H1 (cell line): ENCODE results near the gene PDE3A. TPM values are rescaled to one million over a fixed set of nuclear protein-coding genes. Genes with fewer than 3 reads are reported as not detected.

ENCODE experiments used
- GABPA ChIP-seq: IDR thresholded peaks from 2 replicates; pipeline ENCODE4 v1.6.1; 2011; ENCODE audit warnings: mild to moderate bottlenecking, low read length, moderate library complexity, borderline replicate concordance; ENCODE audit not compliant: insufficient read depth
- HDAC2 ChIP-seq, 2 experiments: fragments of 300-600 bp in 1 of 2; sonication (generic) in 1 of 2; IDR thresholded peaks; 2 replicates each; pipeline ENCODE4 v1.6.1; 2011 to 2012; ENCODE audit warnings: low read depth in 2 of 2, low read length in 2 of 2, mild to moderate bottlenecking in 2 of 2, moderate library complexity in 2 of 2, borderline replicate concordance in 1 of 2, inconsistent platforms in 1 of 2
- JUND ChIP-seq: IDR thresholded peaks from 2 replicates; pipeline ENCODE4 v1.6.1; 2011; ENCODE audit warnings: mild to moderate bottlenecking, improper control_type of control experiment, low read length
- PHF8 ChIP-seq: fragments of 200-600 bp; sonication (generic); conservative IDR thresholded peaks from 2 replicates; pipeline ENCODE4 v1.7.1; 2012; ENCODE audit warnings: low read depth, mild to moderate bottlenecking, inconsistent platforms, low read length, moderate library complexity
- SP2 ChIP-seq: IDR thresholded peaks from 2 replicates; pipeline ENCODE4 v1.6.1; 2012; ENCODE audit warnings: mild to moderate bottlenecking, low read length, inconsistent platforms
- TAF1 ChIP-seq: IDR thresholded peaks from 2 replicates; pipeline ENCODE4 v1.6.1; 2011; ENCODE audit warnings: mild to moderate bottlenecking, low read depth, low read length
- polyA plus RNA-seq, 7 experiments: library from polyadenylated mRNA; depleted of rRNA in 3 of 7; stranded (reverse) in 5 of 7; unstranded in 2 of 7; fragments of >200 nt in 5 of 7; fragments of 200-250 nt in 2 of 7; gene quantifications; 1 replicate in 5 of 7; 2 replicates in 1 of 7; 4 replicates in 1 of 7; pipeline versions ENCODE4 v1.2.1 to v1.2.3, GENCODE V29; 2011 to 2013; ENCODE audit warnings: missing spikeins in 2 of 7, mixed read lengths in 2 of 7
- total RNA-seq: library from RNA; stranded (reverse); fragmentation: NEBNext Ultra II Directional; extraction: Animal tissue kit (Norgen Biotek cat#: 25700); gene quantifications from 2 replicates; pipeline ENCODE4 v1.2.1, GENCODE V29; 2021
- TF ChIP-seq, protein P1 (sequence below): IDR thresholded peaks from 2 replicates; pipeline ENCODE4 v1.6.1; 2012; ENCODE audit warnings: low read length, inconsistent platforms
- TF ChIP-seq, protein P2 (sequence below): IDR thresholded peaks from 2 replicates; pipeline ENCODE4 v1.6.1; 2012; ENCODE audit warnings: inconsistent platforms

PDE3A gene
- total and polyA plus RNA-seq, 2 of the 8 experiments (the other 6 are each of a cell fraction or from before 2014, with no cell fraction given) = 1.4 to 3.4 TPM

DNA sequence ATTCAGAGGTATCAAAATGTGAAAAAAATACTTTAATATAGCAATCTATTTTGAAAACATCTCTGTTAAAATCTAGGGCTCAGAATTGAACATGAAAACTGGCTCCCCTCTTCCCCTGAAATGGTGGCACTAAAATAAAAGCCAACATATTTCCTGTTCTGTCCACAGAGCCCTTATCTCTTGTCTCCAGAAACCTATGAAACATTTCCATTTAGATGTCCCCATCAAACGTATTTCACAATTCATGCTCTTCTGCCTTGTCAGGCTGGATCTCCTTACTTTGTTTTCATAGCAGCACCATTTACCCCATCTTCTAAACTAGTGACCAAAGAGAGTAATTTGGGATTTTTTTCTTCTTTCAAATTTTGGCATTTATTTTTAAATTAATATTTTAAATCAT is 42.4 kb downstream of the PDE3A start (continued):
- TF ChIP-seq, protein P1, sequence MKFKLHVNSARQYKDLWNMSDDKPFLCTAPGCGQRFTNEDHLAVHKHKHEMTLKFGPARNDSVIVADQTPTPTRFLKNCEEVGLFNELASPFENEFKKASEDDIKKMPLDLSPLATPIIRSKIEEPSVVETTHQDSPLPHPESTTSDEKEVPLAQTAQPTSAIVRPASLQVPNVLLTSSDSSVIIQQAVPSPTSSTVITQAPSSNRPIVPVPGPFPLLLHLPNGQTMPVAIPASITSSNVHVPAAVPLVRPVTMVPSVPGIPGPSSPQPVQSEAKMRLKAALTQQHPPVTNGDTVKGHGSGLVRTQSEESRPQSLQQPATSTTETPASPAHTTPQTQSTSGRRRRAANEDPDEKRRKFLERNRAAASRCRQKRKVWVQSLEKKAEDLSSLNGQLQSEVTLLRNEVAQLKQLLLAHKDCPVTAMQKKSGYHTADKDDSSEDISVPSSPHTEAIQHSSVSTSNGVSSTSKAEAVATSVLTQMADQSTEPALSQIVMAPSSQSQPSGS = no peak
- TF ChIP-seq TAF1 (no peak), GABPA (no peak), HDAC2 (IDR thresholded peaks at IDR 0.05; ENCODE audit: borderline replicate concordance in 1 of 2, low read depth in 2 of 2, low read length in 2 of 2) (no peak), SP2 (no peak), PHF8 (no peak), JUND (no peak)
- TF ChIP-seq, protein P2, sequence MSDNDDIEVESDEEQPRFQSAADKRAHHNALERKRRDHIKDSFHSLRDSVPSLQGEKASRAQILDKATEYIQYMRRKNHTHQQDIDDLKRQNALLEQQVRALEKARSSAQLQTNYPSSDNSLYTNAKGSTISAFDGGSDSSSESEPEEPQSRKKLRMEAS = no peak
